HL-60/S4 treated with retinoic acid at 250 ng/mL for 4 days and 3 days (cell line): Measurements from ENCODE around the gene FTH1.
"Not testable (repeated sequence)": the region's sequence is repeated elsewhere in the genome, so short reads cannot be mapped to it uniquely, and the experiment has no call there.

Experiments used
- in situ Hi-C: fragments of 300-500 bp; cut with MboI; formaldehyde crosslinking; loops from 2 replicates; pipeline ENCODE4 v1.7.0; 2022; ENCODE audit warnings: low sequenced_read_pairs

Gene FTH1

DNA sequence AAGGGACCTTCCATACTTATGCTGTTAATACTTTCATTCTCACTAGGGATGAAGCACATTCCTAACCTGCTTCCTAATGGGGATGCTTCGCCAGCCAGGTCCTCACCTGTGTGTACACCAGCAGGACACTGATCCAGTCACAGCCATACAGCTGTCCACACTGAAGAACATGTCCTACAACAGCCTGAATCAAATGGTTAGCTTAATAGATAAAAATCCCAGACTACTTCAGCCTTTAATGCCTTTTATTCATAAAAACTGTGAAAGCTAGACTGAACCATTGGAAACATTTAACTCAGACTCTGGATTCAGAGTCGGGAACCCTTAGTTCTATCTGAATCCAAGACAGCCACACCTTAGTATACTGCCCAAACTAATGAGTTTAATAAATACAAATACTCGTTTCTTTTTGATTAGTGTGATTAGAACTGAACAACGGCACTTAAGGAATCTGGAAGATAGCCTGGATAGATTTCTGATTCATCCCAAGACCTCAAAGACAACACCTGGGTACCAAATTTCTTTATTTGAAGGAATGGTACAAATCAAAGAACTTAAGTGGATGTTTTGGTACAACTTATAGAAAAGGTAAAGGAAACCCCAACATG lies 3.3 kb downstream of the FTH1 start:
- in situ Hi-C loops, result no loop called here

DNA sequence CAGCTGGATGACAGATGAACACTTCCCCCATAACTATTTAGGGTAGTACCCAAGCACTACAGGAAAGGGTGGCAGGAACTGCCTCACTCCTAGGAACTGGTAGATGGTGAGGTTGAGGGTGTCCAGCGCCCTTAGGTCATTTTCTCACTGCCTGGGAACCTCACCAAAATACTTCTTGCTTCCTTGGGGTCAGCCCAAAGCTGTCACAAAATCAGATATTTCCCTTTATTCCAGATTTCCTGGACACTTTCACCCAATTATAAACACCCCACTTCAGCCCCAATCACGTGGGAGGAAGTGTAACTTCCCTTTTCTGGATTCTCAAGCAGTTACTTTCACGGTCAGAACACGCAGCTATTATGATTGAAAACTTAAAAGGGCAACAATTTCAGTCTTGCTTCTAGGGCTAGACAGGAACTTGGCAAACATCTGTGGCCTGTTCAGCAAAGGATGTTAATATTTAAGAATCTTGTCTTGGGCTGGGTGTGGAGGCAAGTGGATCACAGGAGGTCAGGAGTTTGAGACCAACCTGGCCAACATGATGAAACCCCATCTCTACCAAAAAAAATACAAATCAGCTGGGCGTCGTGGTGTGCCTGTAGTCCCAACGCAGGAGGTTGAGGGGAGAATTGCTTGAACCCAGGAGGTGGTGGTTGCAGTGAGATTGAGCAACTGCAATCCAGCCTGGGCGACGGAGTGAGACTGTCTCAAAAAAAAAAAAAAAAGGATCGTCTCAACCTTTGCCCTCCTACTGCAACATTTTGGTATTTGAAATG lies 4.0 kb downstream of the FTH1 start:
- in situ Hi-C loops, result no loop called here

DNA sequence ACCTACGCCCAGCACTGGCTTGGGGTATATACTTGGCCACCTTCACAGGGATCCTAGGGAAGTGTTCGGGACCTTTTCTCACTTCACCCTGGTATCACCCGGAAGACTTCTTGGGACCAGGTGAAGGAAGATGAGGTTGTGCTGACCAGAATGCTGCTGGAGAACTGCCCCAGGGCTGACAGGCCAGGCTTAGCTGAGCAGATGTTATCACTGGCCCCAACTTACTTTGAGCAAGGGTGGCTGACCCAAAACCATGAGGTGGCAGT lies 4.5 kb downstream of the FTH1 start:
- in situ Hi-C loops, result no loop called here

DNA sequence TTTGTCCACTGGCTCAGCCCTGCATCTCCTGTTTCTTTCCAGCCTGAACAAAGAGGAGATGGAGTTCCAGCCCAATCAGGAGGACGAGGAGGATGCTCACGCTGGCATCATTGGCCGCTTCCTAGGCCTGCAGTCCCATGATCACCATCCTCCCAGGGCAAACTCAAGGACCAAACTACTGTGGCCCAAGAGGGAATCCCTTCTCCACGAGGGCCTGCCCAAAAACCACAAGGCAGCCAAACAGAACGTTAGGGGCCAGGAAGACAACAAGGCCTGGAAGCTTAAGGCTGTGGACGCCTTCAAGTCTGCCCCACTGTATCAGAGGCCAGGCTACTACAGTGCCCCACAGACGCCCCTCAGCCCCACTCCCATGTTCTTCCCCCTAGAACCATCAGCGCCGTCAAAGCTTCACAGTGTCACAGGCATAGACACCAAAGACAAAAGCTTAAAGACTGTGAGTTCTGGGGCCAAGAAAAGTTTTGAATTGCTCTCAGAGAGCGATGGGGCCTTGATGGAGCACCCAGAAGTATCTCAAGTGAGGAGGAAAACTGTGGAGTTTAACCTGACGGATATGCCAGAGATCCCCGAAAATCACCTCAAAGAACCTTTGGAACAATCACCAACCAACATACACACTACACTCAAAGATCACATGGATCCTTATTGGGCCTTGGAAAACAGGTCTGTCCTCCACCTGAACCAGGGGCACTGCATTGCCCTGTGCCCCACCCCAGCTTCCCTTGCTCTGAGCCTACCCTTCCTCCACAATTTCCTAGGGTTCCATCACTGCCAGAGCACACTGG lies 5.0 kb downstream of the FTH1 start:
- in situ Hi-C loops, result no loop called here

DNA sequence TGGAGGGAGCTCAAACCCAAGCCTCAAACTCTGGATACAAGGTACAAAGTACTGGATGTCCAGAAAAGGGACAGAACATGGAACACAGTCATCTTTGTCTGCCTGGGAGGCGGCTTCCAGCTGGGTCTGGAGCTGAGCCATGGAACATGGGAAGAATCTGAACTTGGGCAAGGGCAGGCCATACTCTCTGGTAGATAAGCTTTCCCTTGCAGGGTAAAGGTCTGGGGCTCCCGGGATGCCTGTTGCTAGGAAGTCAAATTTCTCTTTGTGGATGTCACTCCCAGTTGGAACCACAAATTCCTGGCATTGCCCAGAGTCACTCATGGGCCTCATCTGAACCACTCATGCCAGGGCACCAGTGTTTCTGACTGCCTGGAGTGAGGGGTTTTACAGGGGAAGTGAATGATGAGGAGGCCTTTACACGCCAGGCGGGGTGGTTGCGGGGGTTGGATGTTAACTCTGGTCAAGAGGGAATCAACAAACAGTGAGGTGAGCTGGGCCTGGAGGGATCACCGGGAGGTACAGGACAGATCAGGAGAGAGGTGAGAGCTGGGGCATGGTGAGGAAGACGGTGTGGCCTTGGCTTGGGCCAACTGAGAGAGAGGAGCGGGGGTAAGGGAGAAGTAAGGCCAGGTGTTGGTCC lies 5.7 kb downstream of the FTH1 start:
- in situ Hi-C loops, result no loop called here

DNA sequence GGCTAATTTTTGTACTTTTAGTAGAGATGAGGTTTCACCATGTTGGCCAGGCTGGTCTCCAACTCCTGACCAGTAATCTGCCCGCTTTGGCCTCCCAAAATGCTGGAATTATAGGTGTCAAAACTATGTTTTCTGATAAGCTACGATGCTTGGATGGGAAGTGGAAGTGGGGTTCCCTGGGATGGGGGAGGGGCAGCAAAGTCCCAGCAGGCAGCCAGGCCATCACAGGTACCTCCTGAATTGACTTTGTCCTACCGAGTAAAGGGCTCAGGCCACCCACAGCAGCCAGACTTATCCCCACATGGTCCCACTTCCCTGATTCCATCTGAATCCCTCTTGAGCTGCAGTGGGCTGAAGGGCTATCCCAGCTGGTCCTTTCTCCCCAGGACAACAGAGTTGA lies 6.9 kb downstream of the FTH1 start:
- in situ Hi-C loops, result no loop called here

DNA sequence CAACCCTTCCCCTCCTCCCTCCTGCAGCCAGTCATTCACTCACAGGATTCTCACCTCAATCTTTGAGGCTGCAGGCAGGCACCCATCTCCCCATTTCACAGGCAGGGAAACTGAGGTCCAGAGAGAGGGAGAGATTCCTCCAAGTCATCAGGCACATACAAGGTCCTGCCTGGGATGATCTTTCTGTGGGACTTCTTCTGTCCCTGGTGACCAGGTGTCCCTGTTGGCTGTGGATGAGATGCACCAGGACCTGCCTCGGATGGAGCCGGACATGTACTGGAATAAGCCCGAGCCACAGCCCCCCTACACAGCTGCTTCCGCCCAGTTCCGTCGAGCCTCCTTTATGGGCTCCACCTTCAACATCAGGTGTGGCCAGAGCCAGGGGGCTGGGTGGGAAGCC lies 7.8 kb downstream of the FTH1 start:
- in situ Hi-C loops, result no loop called here

DNA sequence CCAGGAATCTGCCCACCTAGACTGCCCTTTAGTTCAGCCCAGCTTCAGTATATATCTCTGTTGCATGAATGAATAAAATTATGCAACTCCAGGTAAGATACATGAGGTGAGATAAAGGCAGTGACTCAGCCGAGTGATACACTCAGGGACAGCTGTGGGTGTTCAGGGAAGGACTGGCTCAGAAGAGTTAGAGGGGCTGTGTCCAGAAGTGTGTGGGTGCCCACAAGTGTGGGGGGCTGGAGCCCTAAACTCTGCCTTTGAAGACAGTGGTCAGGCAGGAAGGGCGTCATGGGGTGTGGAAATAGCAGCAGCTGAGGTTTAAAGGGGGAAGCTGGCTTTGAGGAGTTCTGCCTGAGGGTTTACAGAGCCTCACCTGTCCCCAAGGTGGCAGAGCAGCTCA lies 8.3 kb downstream of the FTH1 start:
- in situ Hi-C loops, result no loop called here

DNA sequence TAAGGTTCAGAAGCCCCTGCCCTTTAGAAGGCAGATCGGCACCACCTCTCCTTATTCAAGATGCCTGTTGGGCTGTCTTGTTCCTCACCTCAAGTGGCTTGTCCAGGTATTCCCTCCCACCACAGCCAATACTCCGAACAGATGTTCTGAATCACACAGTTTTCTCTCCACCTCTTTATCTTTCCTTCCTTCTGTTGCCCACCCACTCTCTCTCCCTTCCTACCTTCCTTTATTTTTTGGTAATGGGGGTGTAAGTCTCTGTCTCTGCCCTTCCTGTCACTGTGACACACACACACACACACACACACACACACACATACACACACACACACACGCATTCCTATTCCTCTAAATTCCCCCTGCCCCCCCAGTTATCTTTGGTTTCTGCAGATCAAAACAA lies 8.8 kb downstream of the FTH1 start:
- in situ Hi-C loops, result no loop called here

DNA sequence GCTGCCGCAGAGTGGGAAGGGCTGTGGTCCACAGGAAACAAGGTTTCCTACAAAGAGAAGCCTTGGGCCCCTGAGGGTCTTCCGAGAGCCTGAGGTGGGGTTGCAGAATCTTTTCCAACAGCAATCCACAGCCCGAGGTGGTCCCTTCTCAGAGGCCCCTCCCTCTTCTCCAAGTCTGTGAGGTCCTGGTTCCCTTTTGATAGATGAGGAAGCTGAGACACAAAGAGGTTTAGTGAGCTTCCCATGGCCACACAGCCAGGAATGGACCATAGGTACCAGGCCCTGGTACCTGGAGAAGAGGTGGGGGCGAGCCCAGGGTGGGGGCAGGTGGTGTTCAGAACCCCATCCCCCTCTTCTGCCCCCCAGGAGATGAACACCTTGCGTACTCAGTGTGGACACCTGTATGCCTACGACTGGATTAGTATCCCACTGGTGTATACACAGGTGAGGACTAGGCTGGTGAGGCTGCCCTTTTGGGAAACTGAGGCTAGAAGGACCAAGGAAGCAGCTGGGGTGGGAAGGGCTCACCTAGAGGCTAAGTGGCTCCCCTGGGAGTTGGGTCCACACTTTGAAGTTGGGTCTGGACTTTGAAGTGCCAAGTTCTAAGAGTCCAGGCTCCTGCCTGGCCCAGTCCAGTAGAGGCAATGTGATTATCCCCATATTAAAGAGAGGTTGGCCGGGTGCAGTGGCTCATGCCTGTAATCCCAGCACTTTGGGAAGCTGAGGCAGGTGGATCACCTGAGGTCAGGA lies 10.2 kb downstream of the FTH1 start:
- in situ Hi-C loops, result no loop called here

DNA sequence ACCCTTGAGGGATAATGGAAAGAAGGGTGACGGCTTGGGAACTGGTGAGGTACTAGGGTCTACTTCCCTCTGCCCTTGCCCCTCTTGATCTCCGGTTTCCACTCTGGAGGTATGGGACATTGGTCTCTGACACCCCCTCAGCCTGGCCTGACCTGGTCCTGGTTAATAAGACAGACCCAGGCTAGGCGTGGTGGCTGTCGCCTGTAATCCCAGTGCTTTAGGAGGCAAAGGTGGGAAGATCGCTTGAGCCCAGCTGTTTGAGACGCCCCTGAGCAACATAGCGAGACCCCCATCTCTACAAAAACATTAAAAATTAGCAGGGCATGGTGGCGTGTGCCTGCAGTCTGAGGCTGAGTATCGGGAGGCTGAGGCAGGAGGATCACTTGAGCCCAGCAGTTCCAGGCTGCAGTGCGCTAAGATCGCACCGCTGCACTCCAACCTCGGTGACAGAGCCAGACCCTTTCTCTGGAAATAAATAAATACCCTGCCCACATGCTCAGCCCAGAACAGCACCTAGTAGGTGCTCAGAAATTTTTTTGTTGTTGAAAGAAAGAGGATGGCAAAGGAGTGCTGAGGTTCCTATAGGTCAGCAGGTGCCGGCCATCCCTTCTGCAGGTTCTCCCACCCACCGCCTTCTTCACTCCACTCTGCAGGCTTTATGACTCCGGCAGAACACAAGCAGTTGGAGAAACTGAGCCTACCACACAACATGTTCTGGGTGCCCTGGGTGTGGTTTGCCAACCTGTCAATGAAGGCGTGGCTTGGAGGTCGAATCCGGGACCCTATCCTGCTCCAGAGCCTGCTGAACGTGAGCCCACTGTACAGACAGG lies 11.0 kb downstream of the FTH1 start:
- in situ Hi-C loops, result no loop called here

DNA sequence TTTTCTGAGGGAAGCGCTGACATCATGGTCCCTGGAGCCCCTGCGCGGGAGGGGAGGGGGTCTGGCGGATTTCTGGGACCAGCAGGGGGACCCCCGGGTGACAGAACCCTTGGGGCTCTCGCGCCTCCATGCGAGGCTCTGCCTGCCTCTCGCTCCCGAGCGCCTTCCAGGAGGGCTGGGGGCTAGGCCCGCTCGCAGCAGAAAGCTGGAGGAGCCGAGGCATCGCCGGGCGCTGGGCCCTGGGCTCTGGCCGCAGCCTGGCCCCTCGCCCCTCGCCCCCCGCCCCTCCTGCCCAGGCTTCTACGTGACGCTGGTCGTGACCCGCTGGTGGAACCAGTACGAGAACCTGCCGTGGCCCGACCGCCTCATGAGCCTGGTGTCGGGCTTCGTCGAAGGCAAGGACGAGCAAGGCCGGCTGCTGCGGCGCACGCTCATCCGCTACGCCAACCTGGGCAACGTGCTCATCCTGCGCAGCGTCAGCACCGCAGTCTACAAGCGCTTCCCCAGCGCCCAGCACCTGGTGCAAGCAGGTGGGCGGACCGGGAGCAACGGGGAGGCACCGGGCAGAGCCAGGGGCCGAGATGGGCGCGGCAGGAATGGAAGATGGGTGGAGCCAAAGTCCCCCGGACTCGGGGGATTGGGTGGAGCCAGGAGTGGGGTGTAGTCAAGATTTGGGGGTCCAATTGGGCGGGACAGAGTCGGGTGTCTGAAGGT lies 11.9 kb downstream of the FTH1 start:
- in situ Hi-C loops, result no loop called here

DNA sequence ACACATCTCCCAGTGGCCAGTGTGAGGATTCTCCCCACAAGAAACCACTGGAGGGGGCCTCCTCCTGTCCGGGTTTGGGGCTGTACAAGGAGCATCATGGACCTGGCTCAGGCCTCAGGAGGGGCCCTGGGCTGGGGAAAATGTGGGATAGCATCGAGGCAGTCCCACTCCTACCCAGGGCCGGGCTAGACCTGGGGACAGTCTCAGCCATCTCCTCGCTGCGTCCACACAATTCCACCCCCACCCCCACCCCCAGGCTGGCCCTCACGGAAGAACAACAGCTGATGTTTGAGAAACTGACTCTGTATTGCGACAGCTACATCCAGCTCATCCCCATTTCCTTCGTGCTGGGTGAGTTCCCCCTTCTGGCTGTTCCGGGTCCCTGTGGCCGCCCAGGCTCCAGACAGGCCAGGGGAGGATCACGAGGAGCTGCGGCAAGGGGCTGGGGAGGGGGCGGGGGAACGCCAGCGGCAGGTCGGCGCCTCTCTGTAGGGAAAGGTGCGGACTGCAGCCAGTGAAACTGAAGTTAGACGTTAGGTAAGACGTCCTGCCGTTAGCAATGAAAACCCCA lies 12.5 kb downstream of the FTH1 start:
- in situ Hi-C loops, result no loop called here

DNA sequence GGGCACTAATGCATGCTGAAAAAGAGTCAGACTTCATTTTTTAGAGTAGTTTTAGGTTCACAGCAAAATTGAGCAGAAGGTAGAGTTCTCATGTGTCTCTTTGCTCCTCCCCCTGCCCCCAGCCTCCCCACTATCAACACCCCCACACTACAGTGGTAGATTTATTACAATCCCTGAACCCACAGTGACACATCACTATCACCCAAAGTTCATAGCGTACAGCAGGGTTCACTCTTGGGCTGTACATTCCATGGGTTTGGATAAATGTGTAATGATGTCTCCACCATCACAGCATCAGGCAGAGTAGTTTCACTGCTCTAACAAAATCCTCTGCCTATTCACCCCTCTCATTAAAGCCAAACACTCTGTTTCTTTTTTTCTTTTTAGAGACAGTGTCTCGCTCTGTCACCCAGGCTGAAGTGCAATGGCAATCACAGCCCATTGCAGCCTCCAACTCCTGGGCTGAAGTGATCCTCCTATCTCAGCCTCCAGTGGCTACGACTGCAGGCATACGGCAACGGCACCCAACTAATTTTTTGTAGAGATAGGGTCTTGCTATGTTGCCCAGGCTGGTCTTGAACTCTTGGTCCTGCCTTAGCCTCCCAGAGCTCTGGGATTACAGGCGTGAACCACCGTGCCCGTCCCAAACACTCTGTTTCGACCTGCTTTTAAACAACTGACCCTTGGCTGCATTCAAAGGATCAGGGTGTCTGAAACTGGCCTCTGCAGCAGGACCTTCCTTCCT lies 13.2 kb downstream of the FTH1 start:
- in situ Hi-C loops, result no loop called here

DNA sequence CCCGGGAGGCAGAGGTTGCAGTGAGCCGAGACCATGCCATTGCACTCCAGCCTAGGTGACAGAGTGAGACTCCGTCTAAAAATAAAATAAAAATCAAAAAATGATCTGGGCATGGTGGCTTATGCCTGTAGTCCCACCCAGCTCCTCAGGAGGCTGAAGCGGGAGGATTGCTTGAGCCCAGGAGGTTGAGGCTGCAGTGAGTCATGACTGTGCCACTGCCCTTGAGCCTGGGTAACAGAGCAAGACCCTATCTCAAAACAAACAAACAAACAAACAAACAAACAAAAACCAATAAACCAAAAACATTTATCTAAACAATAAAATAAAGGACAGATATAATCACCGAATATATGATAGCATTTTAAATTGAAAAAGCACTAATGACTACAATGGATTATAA lies 13.8 kb downstream of the FTH1 start:
- in situ Hi-C loops, result not testable (repeated sequence)

DNA sequence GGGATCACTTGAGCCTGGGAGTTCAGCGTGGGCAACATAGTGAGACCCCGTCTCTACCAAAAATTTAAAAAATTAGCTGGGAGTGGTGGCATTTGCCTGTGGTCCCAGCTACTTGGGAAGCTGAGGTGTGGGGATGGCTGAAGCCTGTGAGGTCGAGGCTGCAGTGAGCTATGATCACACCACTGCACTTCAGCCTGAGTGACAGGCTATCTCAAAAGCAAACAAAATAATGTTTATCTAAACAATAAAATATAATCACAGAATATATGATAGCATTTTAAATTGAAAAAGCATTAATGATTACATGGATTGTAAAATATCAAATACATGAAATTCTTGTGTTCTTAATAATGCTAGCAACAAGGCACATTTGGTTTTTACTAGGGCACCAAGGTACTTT lies 14.6 kb downstream of the FTH1 start:
- in situ Hi-C loops, result no loop called here

DNA sequence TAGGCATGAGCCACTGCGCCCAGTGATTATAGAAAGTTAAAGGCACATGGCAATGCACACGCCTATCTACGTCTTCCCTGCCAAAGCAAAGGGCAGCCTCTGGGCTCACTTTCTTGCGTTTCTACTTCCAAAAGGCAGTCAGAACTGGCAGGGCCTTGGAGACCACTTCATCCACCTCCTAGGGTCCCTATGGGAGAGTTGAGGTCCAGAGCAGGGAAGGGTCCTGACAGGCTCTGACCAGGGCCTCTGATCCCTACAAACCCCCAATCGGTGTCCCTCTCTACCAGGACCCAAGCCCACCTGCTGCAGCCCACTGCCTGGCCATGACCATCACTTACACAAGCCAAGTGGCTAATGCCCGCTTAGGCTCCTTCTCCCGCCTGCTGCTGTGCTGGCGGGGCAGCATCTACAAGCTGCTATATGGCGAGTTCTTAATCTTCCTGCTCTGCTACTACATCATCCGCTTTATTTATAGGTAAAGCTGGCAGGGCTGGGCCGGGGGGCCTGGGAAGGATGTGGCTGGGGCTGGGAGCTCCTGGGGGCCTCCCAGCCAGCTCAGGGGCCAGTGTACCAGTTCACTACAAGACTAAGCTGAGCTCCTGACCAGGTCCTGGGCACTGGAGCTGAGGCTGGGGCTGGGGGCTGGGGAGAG lies 15.8 kb downstream of the FTH1 start:
- in situ Hi-C loops, result no loop called here

DNA sequence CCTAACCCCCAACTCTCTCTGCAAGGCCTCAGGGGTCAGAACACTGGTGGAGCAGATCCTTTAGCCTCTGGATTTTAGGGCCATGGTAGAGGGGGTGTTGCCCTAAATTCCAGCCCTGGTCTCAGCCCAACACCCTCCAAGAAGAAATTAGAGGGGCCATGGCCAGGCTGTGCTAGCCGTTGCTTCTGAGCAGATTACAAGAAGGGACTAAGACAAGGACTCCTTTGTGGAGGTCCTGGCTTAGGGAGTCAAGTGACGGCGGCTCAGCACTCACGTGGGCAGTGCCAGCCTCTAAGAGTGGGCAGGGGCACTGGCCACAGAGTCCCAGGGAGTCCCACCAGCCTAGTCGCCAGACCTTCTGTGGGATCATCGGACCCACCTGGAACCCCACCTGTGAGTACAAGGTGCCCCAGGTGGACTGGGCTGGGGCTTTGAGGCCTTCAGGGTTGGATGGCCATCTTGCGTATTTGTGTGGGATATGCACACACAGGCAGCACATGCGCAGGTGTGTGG lies 17.3 kb downstream of the FTH1 start, which contains the start of gene BEST1:
BEST1 (plus strand) TSS at position 317 of the 513 bp plus-strand sequence. CDS start 1,456 bp downstream, outside the sequence.
- in situ Hi-C loops, result no loop called here
